Neural progenitor cell (in vitro differentiated cells): Measurements from ENCODE around the gene TBX5. TPM values are rescaled to one million over a fixed set of nuclear protein-coding genes. Genes with fewer than 3 reads are reported as not detected.

Source experiments
- DNase-seq: peaks from one replicate; pipeline ENCODE4 v3.0.0-alpha.2; 2016; ENCODE audit warnings: low spot score
- H2AFZ ChIP-seq: fragments of 200-600 bp; sonication (generic); replicated peaks from 2 replicates; pipeline ENCODE4 v1.6.1; 2016; ENCODE audit warnings: antibody characterized with exemption
- H3F3A ChIP-seq: fragments of 200-600 bp; sonication (generic); 2 replicates; pipeline ENCODE4 v1.6.1; 2016; ENCODE audit warnings: antibody characterized with exemption, low read depth
- H3K27ac ChIP-seq: fragments of 200-600 bp; sonication (generic); 2 replicates; pipeline ENCODE4 v1.5.1; 2016; ENCODE audit warnings: mild to moderate bottlenecking
- H3K27me3 ChIP-seq: fragments of 200-600 bp; sonication (generic); 2 replicates; pipeline ENCODE4 v1.6.1; 2016; ENCODE audit warnings: mild to moderate bottlenecking, moderate library complexity
- H3K36me3 ChIP-seq: fragments of 200-600 bp; sonication (generic); 2 replicates; pipeline ENCODE4 v1.5.1; 2016
- H3K4me1 ChIP-seq: fragments of 200-600 bp; sonication (generic); 2 replicates; pipeline ENCODE4 v1.6.1; 2016; ENCODE audit warnings: mixed run types
- H3K4me2 ChIP-seq: fragments of 200-600 bp; sonication (generic); 2 replicates; pipeline ENCODE4 v1.6.1; 2016
- H3K4me3 ChIP-seq: fragments of 200-600 bp; sonication (generic); 2 replicates; pipeline ENCODE4 v1.5.1; 2016
- H3K79me2 ChIP-seq: fragments of 200-600 bp; sonication (generic); 2 replicates; pipeline ENCODE4 v1.6.1; 2016; ENCODE audit warnings: low read depth
- H3K9ac ChIP-seq: fragments of 200-600 bp; sonication (generic); 2 replicates; pipeline ENCODE4 v1.6.1; 2016
- H3K9me3 ChIP-seq: fragments of 200-600 bp; sonication (generic); 2 replicates; pipeline ENCODE4 v1.5.1; 2016; ENCODE audit warnings: low read depth
- H4K20me1 ChIP-seq: fragments of 200-600 bp; sonication (generic); 2 replicates; pipeline ENCODE4 v1.6.1; 2016; ENCODE audit warnings: low read depth
- H3K27ac Mint-ChIP-seq: 3 replicates; pipeline ENCODE4 v1.8.0; 2021; ENCODE audit warnings: mixed read lengths
- H3K27me3 Mint-ChIP-seq: 2 replicates; pipeline ENCODE4 v1.8.0; 2022; ENCODE audit warnings: low read depth, mild to moderate bottlenecking, inconsistent platforms, moderate library complexity, mixed read lengths; ENCODE audit not compliant: insufficient read depth
- H3K36me3 Mint-ChIP-seq: 3 replicates; pipeline ENCODE4 v1.8.0; 2021; ENCODE audit warnings: mixed read lengths
- H3K4me1 Mint-ChIP-seq: 3 replicates; pipeline ENCODE4 v1.8.0; 2021; ENCODE audit warnings: mixed read lengths
- H3K4me3 Mint-ChIP-seq: 3 replicates; pipeline ENCODE4 v1.8.0; 2021; ENCODE audit warnings: mild to moderate bottlenecking, moderate library complexity, mixed read lengths
- H3K9me3 Mint-ChIP-seq: 3 replicates; pipeline ENCODE4 v1.8.0; 2020; ENCODE audit warnings: mixed read lengths
- CTCF ChIP-seq: fragments of 200-600 bp; sonication (generic); IDR thresholded peaks from 2 replicates; pipeline ENCODE4 v1.5.1; 2017; ENCODE audit warnings: antibody characterized with exemption, mild to moderate bottlenecking
- EZH2 ChIP-seq: fragments of 200-600 bp; sonication (generic); IDR thresholded peaks from 2 replicates; pipeline ENCODE4 v1.6.1; 2017; ENCODE audit warnings: antibody characterized with exemption, mild to moderate bottlenecking, moderate library complexity
- EZH2phosphoT487 ChIP-seq: fragments of 200-600 bp; sonication (generic); IDR thresholded peaks from 2 replicates; pipeline ENCODE4 v1.6.1; 2017; ENCODE audit warnings: antibody characterized with exemption
- total RNA-seq: library from RNA; depleted of rRNA; stranded (reverse); fragments of >200 nt; gene quantifications from 2 replicates; pipeline ENCODE4 v1.2.3, GENCODE V29; 2015; ENCODE audit warnings: low replicate concordance

The TBX5 gene
- total RNA-seq, 1 donor from 2014 or later = not detected

GRCh38 chr12:114414866-114415524 is 9.1 kb upstream of the TBX5 start:
- Histone ChIP-seq H3K27me3 (peaks cover 100% of the 10 kb centered on the region), H3K4me2 (no peak overlapping the region), H3K4me1 (no peaks in the 10 kb centered on the region), H3F3A (no peaks in the 10 kb centered on the region), H2AFZ (no peak overlapping the region), H3K36me3 (no peaks in the 10 kb centered on the region), H3K27ac (no peak overlapping the region), H3K9me3 (no peaks in the 10 kb centered on the region), H3K9ac (no peak overlapping the region), H3K4me3 (no peak overlapping the region), H4K20me1 (peaks cover 70% of the 10 kb centered on the region), H3K79me2 (no peaks in the 10 kb centered on the region)
- Mint-ChIP-seq H3K36me3 (no peaks in the 10 kb centered on the region), H3K27me3 (peaks cover 88% of the 10 kb centered on the region), H3K4me1 (no peaks in the 10 kb centered on the region), H3K4me3 (no peak overlapping the region), H3K27ac (no peak overlapping the region), H3K9me3 (peaks cover 3% of the 10 kb centered on the region)
- TF ChIP-seq CTCF = no peak
- TF ChIP-seq EZH2 = no peak
- TF ChIP-seq EZH2phosphoT487 = no peak
- no peak for DNase-seq

- Mint-ChIP-seq H3K4me3 (no peak overlapping the region), H3K9me3 (peaks cover 3% of the 10 kb centered on the region), H3K4me1 (no peaks in the 10 kb centered on the region), H3K27ac (no peak overlapping the region), H3K27me3 (peaks cover 88% of the 10 kb centered on the region), H3K36me3 (no peaks in the 10 kb centered on the region)
- Histone ChIP-seq H3K4me2 (peak overlapping the region; percentile 52), H3K9me3 (no peaks in the 10 kb centered on the region), H3K9ac (no peak overlapping the region), H3K4me3 (no peak overlapping the region), H3K36me3 (no peaks in the 10 kb centered on the region), H3F3A (no peaks in the 10 kb centered on the region), H2AFZ (no peak overlapping the region), H3K27ac (no peak overlapping the region), H3K79me2 (no peaks in the 10 kb centered on the region), H3K27me3 (peaks cover 100% of the 10 kb centered on the region), H4K20me1 (peaks cover 77% of the 10 kb centered on the region), H3K4me1 (no peaks in the 10 kb centered on the region)
- DNase-seq = peak; percentile 55
- TF ChIP-seq CTCF = no peak
- peak; percentile 98 for TF ChIP-seq EZH2phosphoT487
- peak; percentile 100 for TF ChIP-seq EZH2
Measured at GRCh38 chr12:114414031-114414865, 8.3 kb upstream of the TBX5 start.

GRCh38 chr12:114412825-114413749 is 7.1 kb upstream of the TBX5 start:
- H2AFZ ChIP-seq = no peak overlapping the region
- H3K9ac ChIP-seq = no peak overlapping the region
- no peaks in the 10 kb centered on the region for H3F3A ChIP-seq
- peaks cover 3% of the 10 kb centered on the region for H3K9me3 Mint-ChIP-seq
- no peaks in the 10 kb centered on the region for H3K9me3 ChIP-seq
- H3K4me1 ChIP-seq = no peaks in the 10 kb centered on the region
- TF ChIP-seq EZH2 (no peak), EZH2phosphoT487 (no peak), CTCF (no peak)
- no peak overlapping the region for H3K4me2 ChIP-seq
- no peak overlapping the region for H3K4me3 Mint-ChIP-seq
- H3K36me3 Mint-ChIP-seq = no peaks in the 10 kb centered on the region
- H3K27ac Mint-ChIP-seq = no peak overlapping the region
- no peak overlapping the region for H3K27ac ChIP-seq
- H3K36me3 ChIP-seq = no peaks in the 10 kb centered on the region
- H3K27me3 Mint-ChIP-seq = peaks cover 90% of the 10 kb centered on the region
- H3K27me3 ChIP-seq = peaks cover 100% of the 10 kb centered on the region
- H4K20me1 ChIP-seq = peaks cover 89% of the 10 kb centered on the region
- DNase-seq = no peak
- no peaks in the 10 kb centered on the region for H3K79me2 ChIP-seq
- H3K4me3 ChIP-seq = no peak overlapping the region
- H3K4me1 Mint-ChIP-seq = no peaks in the 10 kb centered on the region
